WTC11 (cell line): ENCODE measurements around the gene TPD52L2. TPM values are rescaled to one million over a fixed set of nuclear protein-coding genes. Genes with fewer than 3 reads are reported as not detected.

Experiments
- ATAC-seq: fragments of 200-7000 bp; cut with Tn5 transposase; 2 replicates; pipeline ENCODE4 v1.10.0; 2021; ENCODE audit warnings: mild to moderate bottlenecking, moderate library complexity
- CTCF ChIA-PET: fragments of 300-600 bp; sonication (Branson Sonifier 250); formaldehyde crosslinking; loops from one replicate; lab custom pipeline; 2021; ENCODE audit warnings: antibody characterized with exemption; lab: Charles Lee
- POLR2A ChIA-PET: fragments of 350-600 bp; sonication (Branson Sonifier 250); formaldehyde crosslinking; loops from one replicate; lab custom pipeline; 2021; ENCODE audit warnings: antibody characterized with exemption; lab: Charles Lee
- DNase-seq: peaks from one replicate; pipeline ENCODE4 v3.0.0; 2021; ENCODE audit warnings: low spot score
- H3K27ac Mint-ChIP-seq: 2 replicates; pipeline ENCODE4 v1.8.0; 2021; ENCODE audit warnings: mixed read lengths
- H3K27me3 Mint-ChIP-seq: 2 replicates; pipeline ENCODE4 v1.8.0; 2021; ENCODE audit warnings: low read depth, mild to moderate bottlenecking, moderate library complexity, mixed read lengths
- H3K36me3 Mint-ChIP-seq: 2 replicates; pipeline ENCODE4 v1.8.0; 2021; ENCODE audit warnings: mixed read lengths
- H3K4me1 Mint-ChIP-seq: 2 replicates; pipeline ENCODE4 v1.8.0; 2022; ENCODE audit warnings: mixed read lengths
- H3K4me3 Mint-ChIP-seq: 2 replicates; pipeline ENCODE4 v1.8.0; 2021; ENCODE audit warnings: mild to moderate bottlenecking, moderate library complexity, mixed read lengths
- H3K9me3 Mint-ChIP-seq: 2 replicates; pipeline ENCODE4 v1.8.0; 2021; ENCODE audit warnings: mixed read lengths
- AFF4 ChIP-seq: sonication (generic); formaldehyde crosslinking; IDR thresholded peaks from 2 replicates; pipeline ENCODE4 v1.8.1; 2023; ENCODE audit warnings: mild to moderate bottlenecking, missing genetic modification reagents, borderline replicate concordance
- IRF1 ChIP-seq: sonication (generic); formaldehyde crosslinking; IDR thresholded peaks from 2 replicates; pipeline ENCODE4 v1.8.0; 2023; ENCODE audit warnings: missing genetic modification reagents
- JUN ChIP-seq: sonication (generic); formaldehyde crosslinking; IDR thresholded peaks from 2 replicates; pipeline ENCODE4 v1.8.0; 2023; ENCODE audit warnings: mild to moderate bottlenecking, missing genetic modification reagents
- MYBL2 ChIP-seq: sonication (generic); formaldehyde crosslinking; IDR thresholded peaks from 2 replicates; pipeline ENCODE4 v1.8.1; 2023; ENCODE audit warnings: mild to moderate bottlenecking, moderate library complexity, missing genetic modification reagents
- NFE2L1 ChIP-seq: sonication (generic); formaldehyde crosslinking; IDR thresholded peaks from 2 replicates; pipeline ENCODE4 v1.8.1; 2023; ENCODE audit warnings: missing genetic modification reagents
- PRDM15 ChIP-seq: sonication (generic); formaldehyde crosslinking; IDR thresholded peaks from 2 replicates; pipeline ENCODE4 v1.8.0; 2022; ENCODE audit warnings: missing genetic modification reagents
- RORB ChIP-seq: fragments of 250-450 bp; sonication (Bioruptor Pico); IDR thresholded peaks from 2 replicates; pipeline ENCODE4 v1.9.0; 2021; ENCODE audit warnings: mild to moderate bottlenecking
- STAT6 ChIP-seq: sonication (generic); formaldehyde crosslinking; conservative IDR thresholded peaks from 2 replicates; pipeline ENCODE4 v1.8.1; 2023; ENCODE audit warnings: mild to moderate bottlenecking, low read depth, missing genetic modification reagents, moderate library complexity
- TP53 ChIP-seq: sonication (generic); formaldehyde crosslinking; IDR thresholded peaks from 2 replicates; pipeline ENCODE4 v1.8.1; 2023; ENCODE audit warnings: mild to moderate bottlenecking, missing genetic modification reagents
- ZBTB21 ChIP-seq: sonication (generic); formaldehyde crosslinking; IDR thresholded peaks from 2 replicates; pipeline ENCODE4 v1.8.1; 2023; ENCODE audit warnings: mild to moderate bottlenecking, missing genetic modification reagents, borderline replicate concordance
- ZNF232 ChIP-seq: sonication (generic); formaldehyde crosslinking; IDR thresholded peaks from 2 replicates; pipeline ENCODE4 v1.8.0; 2022; ENCODE audit warnings: mild to moderate bottlenecking, missing genetic modification reagents
- ZNF416 ChIP-seq: fragments of 250-450 bp; sonication (Bioruptor Pico); IDR thresholded peaks from 2 replicates; pipeline ENCODE4 v1.9.0; 2021; ENCODE audit warnings: mild to moderate bottlenecking, inconsistent platforms
- total RNA-seq: library from RNA; stranded (reverse); gene quantifications from 3 replicates; pipeline ENCODE4 v1.2.3, GENCODE V29; 2021
- TF ChIP-seq, protein P1 (sequence below): fragments of 250-450 bp; sonication (Bioruptor Pico); IDR thresholded peaks from 2 replicates; pipeline ENCODE4 v1.9.0; 2021; ENCODE audit warnings: mild to moderate bottlenecking
- TF ChIP-seq, protein P2 (sequence below): fragments of 250-450 bp; sonication (Bioruptor Pico); IDR thresholded peaks from 2 replicates; pipeline ENCODE4 v1.9.0; 2021; ENCODE audit warnings: mild to moderate bottlenecking, borderline replicate concordance
- TF ChIP-seq, protein P3 (sequence below): sonication (generic); formaldehyde crosslinking; IDR thresholded peaks from 2 replicates; pipeline ENCODE4 v1.8.0; 2023; ENCODE audit warnings: missing genetic modification reagents, mild to moderate bottlenecking, borderline replicate concordance

Gene TPD52L2
- total RNA-seq, 1 experiment from 2014 or later = 80.8 TPM

GRCh38 chr20:63939061-63939935 lies 74.2 kb downstream of the TPD52L2 start:
- Mint-ChIP-seq H3K36me3 (no peaks in the 10 kb centered on the region; the same call in 1 of the 2 replicates), H3K27ac (no peak overlapping the region), H3K4me1 (peaks cover 6% of the 10 kb centered on the region), H3K4me3 (peak overlapping the region; percentile 59), H3K27me3 (no peaks in the 10 kb centered on the region), H3K9me3 (no peaks in the 10 kb centered on the region)
- DNase-seq (no peak), ATAC-seq (no peak)
- POLR2A ChIA-PET = no interaction called here
- CTCF ChIA-PET = interaction anchor here (0.6 to 4.2 kb wide), 4 partner anchors 35 to 401 kb away, joined by 3 to 13 read pairs (median 3); no protein-coding TSS in a partner anchor
- TF ChIP-seq ZBTB21 (CRISPR knock-in tag) = no peak
- TF ChIP-seq TP53 (CRISPR knock-in tag) = no peak
- TF ChIP-seq ZNF416 (CRISPR knock-in tag) = no peak
- no peak for TF ChIP-seq PRDM15 (CRISPR knock-in tag)
- TF ChIP-seq RORB (CRISPR knock-in tag) = no peak
- TF ChIP-seq ZNF232 = no peak
- no peak for TF ChIP-seq AFF4
- TF ChIP-seq, protein P1, sequence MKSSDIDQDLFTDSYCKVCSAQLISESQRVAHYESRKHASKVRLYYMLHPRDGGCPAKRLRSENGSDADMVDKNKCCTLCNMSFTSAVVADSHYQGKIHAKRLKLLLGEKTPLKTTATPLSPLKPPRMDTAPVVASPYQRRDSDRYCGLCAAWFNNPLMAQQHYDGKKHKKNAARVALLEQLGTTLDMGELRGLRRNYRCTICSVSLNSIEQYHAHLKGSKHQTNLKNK (CRISPR knock-in tag) = no peak
- no peak for TF ChIP-seq IRF1 (CRISPR knock-in tag)
- TF ChIP-seq MYBL2 = no peak
- TF ChIP-seq JUN (CRISPR knock-in tag) = no peak
- TF ChIP-seq, protein P2, sequence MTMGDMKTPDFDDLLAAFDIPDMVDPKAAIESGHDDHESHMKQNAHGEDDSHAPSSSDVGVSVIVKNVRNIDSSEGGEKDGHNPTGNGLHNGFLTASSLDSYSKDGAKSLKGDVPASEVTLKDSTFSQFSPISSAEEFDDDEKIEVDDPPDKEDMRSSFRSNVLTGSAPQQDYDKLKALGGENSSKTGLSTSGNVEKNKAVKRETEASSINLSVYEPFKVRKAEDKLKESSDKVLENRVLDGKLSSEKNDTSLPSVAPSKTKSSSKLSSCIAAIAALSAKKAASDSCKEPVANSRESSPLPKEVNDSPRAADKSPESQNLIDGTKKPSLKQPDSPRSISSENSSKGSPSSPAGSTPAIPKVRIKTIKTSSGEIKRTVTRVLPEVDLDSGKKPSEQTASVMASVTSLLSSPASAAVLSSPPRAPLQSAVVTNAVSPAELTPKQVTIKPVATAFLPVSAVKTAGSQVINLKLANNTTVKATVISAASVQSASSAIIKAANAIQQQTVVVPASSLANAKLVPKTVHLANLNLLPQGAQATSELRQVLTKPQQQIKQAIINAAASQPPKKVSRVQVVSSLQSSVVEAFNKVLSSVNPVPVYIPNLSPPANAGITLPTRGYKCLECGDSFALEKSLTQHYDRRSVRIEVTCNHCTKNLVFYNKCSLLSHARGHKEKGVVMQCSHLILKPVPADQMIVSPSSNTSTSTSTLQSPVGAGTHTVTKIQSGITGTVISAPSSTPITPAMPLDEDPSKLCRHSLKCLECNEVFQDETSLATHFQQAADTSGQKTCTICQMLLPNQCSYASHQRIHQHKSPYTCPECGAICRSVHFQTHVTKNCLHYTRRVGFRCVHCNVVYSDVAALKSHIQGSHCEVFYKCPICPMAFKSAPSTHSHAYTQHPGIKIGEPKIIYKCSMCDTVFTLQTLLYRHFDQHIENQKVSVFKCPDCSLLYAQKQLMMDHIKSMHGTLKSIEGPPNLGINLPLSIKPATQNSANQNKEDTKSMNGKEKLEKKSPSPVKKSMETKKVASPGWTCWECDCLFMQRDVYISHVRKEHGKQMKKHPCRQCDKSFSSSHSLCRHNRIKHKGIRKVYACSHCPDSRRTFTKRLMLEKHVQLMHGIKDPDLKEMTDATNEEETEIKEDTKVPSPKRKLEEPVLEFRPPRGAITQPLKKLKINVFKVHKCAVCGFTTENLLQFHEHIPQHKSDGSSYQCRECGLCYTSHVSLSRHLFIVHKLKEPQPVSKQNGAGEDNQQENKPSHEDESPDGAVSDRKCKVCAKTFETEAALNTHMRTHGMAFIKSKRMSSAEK (CRISPR knock-in tag) = no peak
- TF ChIP-seq, protein P3, sequence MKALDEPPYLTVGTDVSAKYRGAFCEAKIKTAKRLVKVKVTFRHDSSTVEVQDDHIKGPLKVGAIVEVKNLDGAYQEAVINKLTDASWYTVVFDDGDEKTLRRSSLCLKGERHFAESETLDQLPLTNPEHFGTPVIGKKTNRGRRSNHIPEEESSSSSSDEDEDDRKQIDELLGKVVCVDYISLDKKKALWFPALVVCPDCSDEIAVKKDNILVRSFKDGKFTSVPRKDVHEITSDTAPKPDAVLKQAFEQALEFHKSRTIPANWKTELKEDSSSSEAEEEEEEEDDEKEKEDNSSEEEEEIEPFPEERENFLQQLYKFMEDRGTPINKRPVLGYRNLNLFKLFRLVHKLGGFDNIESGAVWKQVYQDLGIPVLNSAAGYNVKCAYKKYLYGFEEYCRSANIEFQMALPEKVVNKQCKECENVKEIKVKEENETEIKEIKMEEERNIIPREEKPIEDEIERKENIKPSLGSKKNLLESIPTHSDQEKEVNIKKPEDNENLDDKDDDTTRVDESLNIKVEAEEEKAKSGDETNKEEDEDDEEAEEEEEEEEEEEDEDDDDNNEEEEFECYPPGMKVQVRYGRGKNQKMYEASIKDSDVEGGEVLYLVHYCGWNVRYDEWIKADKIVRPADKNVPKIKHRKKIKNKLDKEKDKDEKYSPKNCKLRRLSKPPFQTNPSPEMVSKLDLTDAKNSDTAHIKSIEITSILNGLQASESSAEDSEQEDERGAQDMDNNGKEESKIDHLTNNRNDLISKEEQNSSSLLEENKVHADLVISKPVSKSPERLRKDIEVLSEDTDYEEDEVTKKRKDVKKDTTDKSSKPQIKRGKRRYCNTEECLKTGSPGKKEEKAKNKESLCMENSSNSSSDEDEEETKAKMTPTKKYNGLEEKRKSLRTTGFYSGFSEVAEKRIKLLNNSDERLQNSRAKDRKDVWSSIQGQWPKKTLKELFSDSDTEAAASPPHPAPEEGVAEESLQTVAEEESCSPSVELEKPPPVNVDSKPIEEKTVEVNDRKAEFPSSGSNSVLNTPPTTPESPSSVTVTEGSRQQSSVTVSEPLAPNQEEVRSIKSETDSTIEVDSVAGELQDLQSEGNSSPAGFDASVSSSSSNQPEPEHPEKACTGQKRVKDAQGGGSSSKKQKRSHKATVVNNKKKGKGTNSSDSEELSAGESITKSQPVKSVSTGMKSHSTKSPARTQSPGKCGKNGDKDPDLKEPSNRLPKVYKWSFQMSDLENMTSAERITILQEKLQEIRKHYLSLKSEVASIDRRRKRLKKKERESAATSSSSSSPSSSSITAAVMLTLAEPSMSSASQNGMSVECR (CRISPR knock-in tag) = no peak
- TF ChIP-seq STAT6 = no peak
- no peak for TF ChIP-seq NFE2L1 (CRISPR knock-in tag)
